Effector memory CD4-positive, alpha-beta T cell (primary cell): Measurements from ENCODE around the gene QDPR.

Experiments used
- DNase-seq, 3 donors: peaks; one replicate each; pipeline ENCODE4 v3.0.0-alpha.2; 2020
- H3K27ac ChIP-seq: 2 replicates; pipeline ENCODE4 v1.7.0; 2013; ENCODE audit warnings: mild to moderate bottlenecking, low read length, moderate library complexity; ENCODE audit not compliant: insufficient read depth, poor library complexity, severe bottlenecking
- H3K27me3 ChIP-seq: replicated peaks from 2 replicates; pipeline ENCODE4 v1.7.0; 2013; ENCODE audit warnings: mild to moderate bottlenecking, low read length; ENCODE audit not compliant: insufficient read depth, control insufficient read depth, poor library complexity, severe bottlenecking
- H3K36me3 ChIP-seq: 2 replicates; pipeline ENCODE4 v1.7.0; 2013; ENCODE audit warnings: mild to moderate bottlenecking, low read length, moderate library complexity; ENCODE audit not compliant: control insufficient read depth, insufficient read depth
- H3K4me1 ChIP-seq: 2 replicates; pipeline ENCODE4 v1.7.0; 2013; ENCODE audit warnings: low read length, mild to moderate bottlenecking; ENCODE audit not compliant: control insufficient read depth, insufficient read depth, poor library complexity, severe bottlenecking
- H3K4me3 ChIP-seq: 2 replicates; pipeline ENCODE4 v1.7.0; 2013; ENCODE audit warnings: low read length, low read depth, mild to moderate bottlenecking; ENCODE audit not compliant: insufficient read depth, poor library complexity, severe bottlenecking
- H3K9me3 ChIP-seq: 2 replicates; pipeline ENCODE4 v1.7.0; 2013; ENCODE audit warnings: mild to moderate bottlenecking, low read length, moderate library complexity; ENCODE audit not compliant: control insufficient read depth
- total RNA-seq, 3 donors: gene quantifications; one replicate each; lab custom pipeline; 2026; lab: John Stamatoyannopoulos, UW

QDPR gene
- total RNA-seq = 6.2 to 8.1 (median 6.6) reads per million in 3 donors

- no peaks in the 10 kb centered on the region for H3K9me3 ChIP-seq
- peaks cover 3% of the 10 kb centered on the region for H3K27me3 ChIP-seq
- peak within 1 kb of the TSS; percentile 78 for H3K4me3 ChIP-seq
- peaks cover 11% of the 10 kb centered on the region for H3K4me1 ChIP-seq
- peak within 1 kb of the TSS; percentile 47 for H3K27ac ChIP-seq
- no peaks in the 10 kb centered on the region for H3K36me3 ChIP-seq
- peak; percentile 48 to 55 (median 52) for DNase-seq
Observed at GRCh38 chr4:17511950-17512795, at the start of gene QDPR. Gene QDPR, minus strand, starts transcription at chr4:17512090. Its CDS starts 36 bp downstream, at chr4:17512054.

GRCh38 chr4:17561195-17561909 lies 49.5 kb upstream of the QDPR start:
- no peak overlapping the region for H3K4me3 ChIP-seq
- no peak for DNase-seq
- H3K36me3 ChIP-seq = no peaks in the 10 kb centered on the region
- no peak overlapping the region for H3K27ac ChIP-seq
- H3K9me3 ChIP-seq = no peaks in the 10 kb centered on the region
- no peaks in the 10 kb centered on the region for H3K4me1 ChIP-seq
- no peaks in the 10 kb centered on the region for H3K27me3 ChIP-seq

DNA sequence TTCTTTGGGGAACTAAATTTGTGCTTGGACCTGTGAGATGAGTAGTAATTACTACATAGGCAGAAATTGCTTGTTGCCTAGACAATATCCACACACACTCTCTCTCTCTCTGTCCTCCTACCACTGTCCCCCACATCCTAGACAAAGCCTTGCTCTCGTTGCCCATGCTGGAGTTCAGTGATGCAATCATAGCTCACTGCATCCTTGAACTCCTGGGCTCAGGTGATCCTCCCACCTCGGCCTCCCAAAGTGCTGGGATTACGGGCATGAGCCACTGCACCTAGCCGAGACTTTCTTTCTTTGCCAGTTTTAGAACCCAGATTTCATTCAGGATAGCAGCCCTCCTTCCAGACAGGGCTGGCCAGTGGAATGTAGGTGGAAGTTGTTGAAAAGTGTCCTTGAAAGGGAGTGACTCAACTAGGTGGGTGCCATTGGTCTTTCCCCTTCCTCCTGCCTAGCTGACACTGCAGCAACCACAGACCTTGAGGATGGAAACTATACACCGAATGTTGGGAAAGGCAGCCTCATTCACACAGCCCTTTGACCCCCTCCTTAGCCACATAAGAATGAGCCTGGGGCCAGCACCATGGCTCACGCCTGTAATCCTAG lies 48.3 kb upstream of the QDPR start:
- H3K4me3 ChIP-seq = no peak overlapping the region
- H3K27ac ChIP-seq = no peak overlapping the region

GRCh38 chr4:17559709-17560048 lies 47.8 kb upstream of the QDPR start:
- H3K27me3 ChIP-seq = no peaks in the 10 kb centered on the region
- no peaks in the 10 kb centered on the region for H3K36me3 ChIP-seq
- no peak for DNase-seq
- H3K4me3 ChIP-seq = no peak overlapping the region
- no peak overlapping the region for H3K27ac ChIP-seq
- no peaks in the 10 kb centered on the region for H3K9me3 ChIP-seq
- H3K4me1 ChIP-seq = no peaks in the 10 kb centered on the region

More for the DNA sequence above, 48.3 kb upstream of the QDPR start:
- H3K4me1 ChIP-seq = no peaks in the 10 kb centered on the region
- DNase-seq = no peak
- no peaks in the 10 kb centered on the region for H3K36me3 ChIP-seq
- H3K9me3 ChIP-seq = no peaks in the 10 kb centered on the region
- H3K27me3 ChIP-seq = no peaks in the 10 kb centered on the region

DNA sequence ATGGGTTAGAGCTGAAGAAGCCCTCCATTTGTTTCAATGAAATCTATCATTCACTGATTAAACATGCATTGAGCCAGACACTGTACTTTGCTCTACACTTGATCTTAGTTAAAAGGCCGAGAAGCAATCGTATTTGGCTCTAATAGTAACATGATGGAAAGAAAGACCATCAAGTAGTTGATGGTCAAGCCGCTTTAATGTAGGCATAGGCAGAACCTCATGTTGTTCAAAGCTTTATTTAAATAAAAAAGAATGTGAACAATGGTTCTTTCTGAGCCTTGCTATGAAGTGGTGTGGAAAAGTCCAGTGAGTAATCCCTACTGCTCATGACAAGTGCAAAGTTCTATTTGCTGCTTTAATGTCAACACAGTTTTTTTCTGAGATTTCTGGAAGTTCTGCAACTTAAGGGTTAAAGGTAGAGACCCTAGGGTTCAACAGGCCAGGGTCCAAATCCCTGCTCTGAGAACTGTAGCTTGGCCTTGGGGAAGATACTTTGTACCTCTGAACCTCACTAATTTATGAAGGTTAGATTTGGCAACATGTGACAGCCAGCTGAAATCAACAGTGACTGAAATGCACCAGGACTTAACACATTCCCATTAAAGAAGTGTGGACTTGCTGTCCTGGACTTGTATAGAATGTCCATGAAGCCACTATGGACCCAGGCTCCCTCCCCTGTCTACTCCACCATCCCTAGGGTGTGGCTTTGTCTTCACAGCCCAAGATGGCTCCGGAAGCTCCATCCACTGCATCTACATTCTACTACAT lies 47.2 kb upstream of the QDPR start:
- DNase-seq = no peak
- Histone ChIP-seq H3K9me3 (no peaks in the 10 kb centered on the region), H3K27me3 (no peaks in the 10 kb centered on the region), H3K4me1 (no peaks in the 10 kb centered on the region), H3K27ac (no peak overlapping the region), H3K4me3 (no peak overlapping the region), H3K36me3 (no peaks in the 10 kb centered on the region)

DNA sequence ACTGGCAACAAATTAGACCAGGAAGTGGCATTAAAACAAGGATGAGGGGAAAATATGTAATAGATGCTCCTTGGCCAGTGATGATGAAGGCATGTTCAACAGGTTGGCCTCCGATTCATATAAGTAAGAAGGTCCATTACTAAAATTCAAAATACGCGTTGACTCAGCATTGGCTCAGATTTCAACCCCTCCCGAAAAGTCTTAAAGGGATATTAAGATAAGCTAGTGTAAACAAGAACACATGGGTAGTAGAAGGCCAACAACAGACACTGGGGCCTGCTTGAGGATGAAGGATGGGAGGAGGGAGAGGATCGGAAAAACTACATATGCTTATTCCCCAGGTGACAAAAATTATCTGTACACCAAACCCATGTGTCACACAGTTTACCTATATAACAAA lies 46.0 kb upstream of the QDPR start:
- no peak overlapping the region for H3K27ac ChIP-seq
- no peaks in the 10 kb centered on the region for H3K27me3 ChIP-seq
- H3K4me1 ChIP-seq = no peaks in the 10 kb centered on the region
- H3K4me3 ChIP-seq = no peak overlapping the region
- H3K9me3 ChIP-seq = no peaks in the 10 kb centered on the region
- DNase-seq = no peak
- no peaks in the 10 kb centered on the region for H3K36me3 ChIP-seq

GRCh38 chr4:17556498-17556897 lies 44.6 kb upstream of the QDPR start:
- no peaks in the 10 kb centered on the region for H3K27me3 ChIP-seq

DNA sequence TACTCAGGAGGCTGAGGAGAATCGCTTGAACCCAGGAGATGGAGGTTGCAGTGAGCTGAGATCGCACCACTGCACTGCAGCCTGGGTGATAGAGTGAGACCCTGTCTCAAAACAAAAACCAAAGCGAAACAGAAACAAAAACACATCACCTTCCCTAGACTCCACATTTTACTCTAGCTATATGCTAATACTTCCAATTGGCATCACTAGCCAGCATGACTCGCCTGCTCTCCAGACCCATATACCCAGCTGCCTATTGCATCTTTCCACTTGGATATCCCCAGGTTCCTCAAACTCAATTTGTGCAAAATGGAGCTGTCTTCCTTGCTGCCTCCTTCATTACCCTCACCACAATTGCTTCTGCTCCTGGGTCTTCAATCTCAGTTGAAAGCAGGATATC lies 42.7 kb upstream of the QDPR start:
- Histone ChIP-seq H3K4me3 (no peak overlapping the region), H3K4me1 (no peaks in the 10 kb centered on the region), H3K27ac (no peak overlapping the region), H3K27me3 (no peaks in the 10 kb centered on the region), H3K36me3 (no peaks in the 10 kb centered on the region), H3K9me3 (no peaks in the 10 kb centered on the region)
- no peak for DNase-seq

More at GRCh38 chr4:17556498-17556897, 44.6 kb upstream of the QDPR start:
- Histone ChIP-seq H3K9me3 (no peaks in the 10 kb centered on the region), H3K36me3 (no peaks in the 10 kb centered on the region), H3K4me3 (no peak overlapping the region), H3K27ac (no peak overlapping the region), H3K4me1 (no peaks in the 10 kb centered on the region)
- DNase-seq = no peak

GRCh38 chr4:17552427-17552826 lies 40.5 kb upstream of the QDPR start:
- no peaks in the 10 kb centered on the region for H3K9me3 ChIP-seq
- H3K4me3 ChIP-seq = no peak overlapping the region
- H3K4me1 ChIP-seq = no peaks in the 10 kb centered on the region
- no peaks in the 10 kb centered on the region for H3K27me3 ChIP-seq
- no peak overlapping the region for H3K27ac ChIP-seq
- H3K36me3 ChIP-seq = no peaks in the 10 kb centered on the region
- no peak for DNase-seq
